RWPE2 (cell line): ENCODE data around the gene KCNH5.

Source experiments
- ATAC-seq: fragments of 200-7000 bp; cut with Tn5 transposase; 3 replicates; pipeline ENCODE4 v1.9.1; 2021; ENCODE audit warnings: low read depth
- DNase-seq: peaks from one replicate; pipeline ENCODE4 v3.0.0-alpha.2; 2020; ENCODE audit warnings: low spot score
- H3K27ac ChIP-seq: fragments of 450-650 bp; 2 replicates; pipeline ENCODE4 v1.5.1; 2017; ENCODE audit warnings: mild to moderate bottlenecking; ENCODE audit not compliant: poor library complexity, severe bottlenecking
- H3K27me3 ChIP-seq: fragments of 250-450 bp; sonication (Bioruptor Pico); 2 replicates; pipeline ENCODE4 v1.5.1; 2021; ENCODE audit warnings: mild to moderate bottlenecking, moderate library complexity; ENCODE audit not compliant: insufficient read depth, poor library complexity, severe bottlenecking
- H3K36me3 ChIP-seq: fragments of 250-450 bp; sonication (Bioruptor Pico); 2 replicates; pipeline ENCODE4 v1.5.1; 2020; ENCODE audit warnings: low read depth, mild to moderate bottlenecking, moderate library complexity
- H3K4me1 ChIP-seq: fragments of 250-450 bp; sonication (Bioruptor Pico); 2 replicates; pipeline ENCODE4 v1.5.1; 2021; ENCODE audit warnings: mild to moderate bottlenecking, moderate library complexity; ENCODE audit not compliant: insufficient read depth, poor library complexity, severe bottlenecking
- H3K4me3 ChIP-seq: fragments of 250-450 bp; sonication (Bioruptor Pico); 2 replicates; pipeline ENCODE4 v1.5.1; 2021; ENCODE audit warnings: mild to moderate bottlenecking, moderate library complexity; ENCODE audit not compliant: severe bottlenecking
- H3K9me3 ChIP-seq: fragments of 250-450 bp; sonication (Bioruptor Pico); 2 replicates; pipeline ENCODE4 v1.5.1; 2021; ENCODE audit warnings: mild to moderate bottlenecking, moderate library complexity; ENCODE audit not compliant: severe bottlenecking
- TF ChIP-seq, protein P1 (sequence below): fragments of 450-650 bp; IDR thresholded peaks from one replicate; pipeline ENCODE4 v1.5.1; 2017; ENCODE audit warnings: mild to moderate bottlenecking, moderate library complexity; ENCODE audit not compliant: poor library complexity, severe bottlenecking

Gene KCNH5

DNA sequence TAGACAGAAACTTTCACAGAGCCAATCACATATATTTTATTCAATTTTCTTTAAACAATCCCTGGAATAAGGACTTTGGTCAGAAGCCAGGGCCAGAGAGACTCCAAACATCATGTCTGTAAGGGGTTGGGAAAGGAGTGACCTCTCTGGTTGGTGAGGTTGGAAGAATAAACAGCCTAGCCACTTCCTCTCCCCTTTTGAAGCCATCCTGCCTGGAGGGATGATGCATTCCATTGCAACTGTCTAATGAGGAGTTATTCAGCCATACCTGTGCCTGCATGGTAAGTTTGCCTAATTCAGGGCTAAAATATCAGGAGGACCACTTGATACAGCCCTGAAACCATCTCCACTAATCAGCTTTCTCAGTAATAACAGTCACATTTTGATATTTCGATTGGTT lies 299.8 kb downstream of the KCNH5 start:
- peak; percentile 68; the same call in 2 of the 3 replicates for ATAC-seq
- Histone ChIP-seq H3K27me3 (no peaks in the 10 kb centered on the region), H3K4me3 (no peak overlapping the region), H3K4me1 (no peaks in the 10 kb centered on the region), H3K36me3 (no peaks in the 10 kb centered on the region), H3K9me3 (no peaks in the 10 kb centered on the region), H3K27ac (no peak overlapping the region)
- TF ChIP-seq, protein P1, sequence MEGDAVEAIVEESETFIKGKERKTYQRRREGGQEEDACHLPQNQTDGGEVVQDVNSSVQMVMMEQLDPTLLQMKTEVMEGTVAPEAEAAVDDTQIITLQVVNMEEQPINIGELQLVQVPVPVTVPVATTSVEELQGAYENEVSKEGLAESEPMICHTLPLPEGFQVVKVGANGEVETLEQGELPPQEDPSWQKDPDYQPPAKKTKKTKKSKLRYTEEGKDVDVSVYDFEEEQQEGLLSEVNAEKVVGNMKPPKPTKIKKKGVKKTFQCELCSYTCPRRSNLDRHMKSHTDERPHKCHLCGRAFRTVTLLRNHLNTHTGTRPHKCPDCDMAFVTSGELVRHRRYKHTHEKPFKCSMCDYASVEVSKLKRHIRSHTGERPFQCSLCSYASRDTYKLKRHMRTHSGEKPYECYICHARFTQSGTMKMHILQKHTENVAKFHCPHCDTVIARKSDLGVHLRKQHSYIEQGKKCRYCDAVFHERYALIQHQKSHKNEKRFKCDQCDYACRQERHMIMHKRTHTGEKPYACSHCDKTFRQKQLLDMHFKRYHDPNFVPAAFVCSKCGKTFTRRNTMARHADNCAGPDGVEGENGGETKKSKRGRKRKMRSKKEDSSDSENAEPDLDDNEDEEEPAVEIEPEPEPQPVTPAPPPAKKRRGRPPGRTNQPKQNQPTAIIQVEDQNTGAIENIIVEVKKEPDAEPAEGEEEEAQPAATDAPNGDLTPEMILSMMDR, result no peak
- DNase-seq, result no peak

DNA sequence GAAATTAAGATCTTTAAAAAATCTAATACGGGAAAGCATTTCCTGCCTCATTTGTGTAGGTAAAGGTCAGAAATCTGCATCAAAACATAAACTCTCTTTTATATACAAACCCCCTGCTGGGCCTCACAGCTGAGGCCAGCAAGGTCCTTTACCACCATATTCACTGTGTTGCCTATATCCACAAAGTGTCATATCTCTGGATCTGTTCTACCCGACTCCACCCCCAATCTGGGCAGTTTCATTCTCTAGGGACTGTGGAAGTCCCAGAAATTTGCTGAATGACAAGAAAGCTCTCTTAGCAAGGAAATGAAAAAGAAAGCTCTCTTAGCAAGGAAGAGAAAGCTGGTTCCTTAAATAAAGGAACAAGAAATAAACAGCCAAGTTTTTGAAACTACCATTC lies 301.7 kb downstream of the KCNH5 start:
- Histone ChIP-seq H3K9me3 (no peaks in the 10 kb centered on the region), H3K4me3 (no peak overlapping the region), H3K27me3 (no peaks in the 10 kb centered on the region), H3K27ac (no peak overlapping the region), H3K4me1 (no peaks in the 10 kb centered on the region), H3K36me3 (no peaks in the 10 kb centered on the region)
- DNase-seq (no peak), ATAC-seq (no peak)
- TF ChIP-seq, protein P1, result no peak

DNA sequence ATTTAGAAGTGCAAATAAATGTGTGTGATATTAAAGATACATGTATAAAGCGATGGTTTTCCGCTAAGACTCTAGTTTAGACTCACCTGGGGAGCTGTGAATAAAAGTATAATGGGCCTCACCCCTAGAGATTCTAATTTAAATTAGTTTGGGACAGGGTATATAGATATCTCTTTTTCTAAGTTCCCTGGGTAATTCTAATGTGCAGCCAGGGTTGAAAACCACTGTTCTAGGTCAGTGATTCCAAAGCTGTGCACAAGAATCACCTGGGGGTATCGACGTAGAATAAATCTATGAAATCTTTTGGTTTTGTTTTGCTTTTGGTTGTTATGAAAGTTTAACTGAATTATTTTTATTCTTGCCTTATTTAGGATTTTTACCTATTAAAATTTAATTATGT lies 302.1 kb downstream of the KCNH5 start:
- TF ChIP-seq, protein P1, result no peak
- ATAC-seq, result no peak

DNA sequence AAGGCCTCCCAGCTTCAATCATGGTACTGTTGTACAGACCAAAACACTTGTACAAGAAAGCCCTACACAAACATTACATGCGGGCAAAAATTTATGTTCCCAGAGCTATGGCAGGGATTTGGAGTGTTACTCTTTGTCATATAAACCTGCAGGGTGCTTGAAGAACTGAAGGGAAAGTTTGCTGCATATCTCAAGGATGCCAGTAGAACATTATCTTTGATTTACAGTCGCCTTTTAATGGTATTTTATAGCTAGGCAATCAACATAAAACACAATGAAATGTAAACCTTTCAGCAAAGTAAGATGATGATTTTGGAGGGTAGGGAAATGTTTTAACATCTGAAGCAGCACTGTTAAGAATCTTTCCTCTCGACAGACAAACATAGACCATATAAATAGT lies 305.6 kb downstream of the KCNH5 start:
- DNase-seq (no peak), ATAC-seq (no peak)

More for the DNA sequence above, 302.1 kb downstream of the KCNH5 start:
- no peaks in the 10 kb centered on the region for H3K9me3 ChIP-seq
- DNase-seq, result no peak
- H3K27ac ChIP-seq, result no peak overlapping the region
- H3K27me3 ChIP-seq, result no peaks in the 10 kb centered on the region
- no peaks in the 10 kb centered on the region for H3K4me1 ChIP-seq
- H3K36me3 ChIP-seq, result no peaks in the 10 kb centered on the region
- H3K4me3 ChIP-seq, result no peak overlapping the region

More for the DNA sequence above, 305.6 kb downstream of the KCNH5 start:
- H3K4me1 ChIP-seq, result peaks cover 5% of the 10 kb centered on the region
- no peaks in the 10 kb centered on the region for H3K36me3 ChIP-seq
- TF ChIP-seq, protein P1, result no peak
- no peaks in the 10 kb centered on the region for H3K27me3 ChIP-seq
- no peaks in the 10 kb centered on the region for H3K9me3 ChIP-seq
- H3K4me3 ChIP-seq, result no peak overlapping the region
- no peak overlapping the region for H3K27ac ChIP-seq
